Activated B cell treated with CpG ODN at 0.5 μM for 24 hours (primary cell): Measurements from ENCODE around the gene BRD7. TPM values are rescaled to one million over a fixed set of nuclear protein-coding genes. Genes with fewer than 3 reads are reported as not detected.

Experiments used
- ATAC-seq: fragments of 200-7000 bp; cut with Tn5 transposase; one replicate; pipeline ENCODE4 v1.10.0; 2021; ENCODE audit warnings: low read depth, mild to moderate bottlenecking, moderate library complexity
- CTCF ChIA-PET: fragments of 350-600 bp; sonication (Branson Sonifier 250); formaldehyde crosslinking; loops from one replicate; lab custom pipeline; 2021; ENCODE audit warnings: antibody characterized with exemption; lab: Charles Lee
- POLR2A ChIA-PET: fragments of 350-600 bp; sonication (Branson Sonifier 250); formaldehyde crosslinking; loops from one replicate; lab custom pipeline; 2021; ENCODE audit warnings: antibody characterized with exemption; lab: Charles Lee
- DNase-seq: peaks from one replicate; pipeline ENCODE4 v3.0.0; 2022
- H3K27ac Mint-ChIP-seq: one replicate; pipeline ENCODE4 v1.8.0; 2020; ENCODE audit warnings: mixed read lengths
- H3K27me3 Mint-ChIP-seq: one replicate; pipeline ENCODE4 v1.8.0; 2021; ENCODE audit warnings: mixed read lengths
- H3K36me3 Mint-ChIP-seq: one replicate; pipeline ENCODE4 v1.8.0; 2021; ENCODE audit warnings: low read depth, mixed read lengths
- H3K4me1 Mint-ChIP-seq: one replicate; pipeline ENCODE4 v1.8.0; 2021; ENCODE audit warnings: mixed read lengths
- H3K4me3 Mint-ChIP-seq: one replicate; pipeline ENCODE4 v1.8.0; 2020; ENCODE audit warnings: mild to moderate bottlenecking, mixed read lengths
- H3K9me3 Mint-ChIP-seq: one replicate; pipeline ENCODE4 v1.8.0; 2020; ENCODE audit warnings: mixed read lengths
- CTCF ChIP-seq: fragments of 200-600 bp; IDR thresholded peaks from one replicate; pipeline ENCODE4 v1.8.0; 2022; ENCODE audit warnings: antibody characterized with exemption, mild to moderate bottlenecking
- intact Hi-C: fragments of 100-400 bp; cut with micrococcal nuclease; formaldehyde crosslinking; loops from one replicate; pipeline ENCODE4 v1.15.1; 2024
- total RNA-seq: library from RNA; stranded (reverse); gene quantifications from 2 replicates; pipeline ENCODE4 v1.2.3, GENCODE V29; 2022

The BRD7 gene
- total RNA-seq, 1 donor from 2014 or later = 65.2 TPM

DNA sequence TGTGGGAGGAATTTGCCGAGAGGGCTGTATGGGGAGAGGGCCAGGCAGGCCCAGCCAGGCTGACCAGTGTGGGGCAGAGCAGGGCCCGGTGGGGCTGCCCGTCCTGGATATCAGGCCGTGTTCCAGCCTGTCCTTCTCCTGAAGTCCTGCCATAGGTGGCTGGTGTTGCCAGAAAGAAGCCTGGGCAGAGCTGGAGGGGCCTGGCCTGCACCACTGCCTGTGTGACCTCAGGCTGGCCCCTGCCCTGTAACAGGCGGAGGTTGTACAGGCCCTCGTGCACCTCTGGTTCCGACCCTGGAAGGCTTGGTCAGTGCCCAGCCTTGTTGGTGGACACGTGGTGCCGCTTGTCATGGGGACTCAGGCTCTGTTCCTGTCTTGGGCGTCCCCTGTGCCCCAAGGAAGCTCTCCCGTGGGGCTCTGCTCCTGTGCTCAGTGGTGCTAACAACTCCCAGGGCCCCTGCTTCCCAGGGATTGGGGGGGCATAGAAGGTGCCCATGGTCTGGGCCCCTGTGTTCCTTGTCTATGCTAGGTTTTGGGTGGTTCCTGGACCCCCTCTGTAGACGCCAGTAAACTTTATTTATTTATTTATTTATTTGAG lies 69.2 kb downstream of the BRD7 start:
- H3K36me3 Mint-ChIP-seq = peaks cover 66% of the 10 kb centered on the region
- no peak overlapping the region for H3K27ac Mint-ChIP-seq
- H3K9me3 Mint-ChIP-seq = no peaks in the 10 kb centered on the region
- ChIA-PET CTCF (no interaction called here), POLR2A (interaction anchor here (0.6 to 1.0 kb wide), 2 partner anchors 17 to 20 kb away, joined by 3 to 4 read pairs; no protein-coding TSS in a partner anchor)
- ATAC-seq (no peak), DNase-seq (no peak)
- H3K27me3 Mint-ChIP-seq = no peaks in the 10 kb centered on the region
- peaks cover 4% of the 10 kb centered on the region for H3K4me1 Mint-ChIP-seq
- H3K4me3 Mint-ChIP-seq = no peak overlapping the region
- intact Hi-C loops = no loop called here
- no peak for TF ChIP-seq CTCF

DNA sequence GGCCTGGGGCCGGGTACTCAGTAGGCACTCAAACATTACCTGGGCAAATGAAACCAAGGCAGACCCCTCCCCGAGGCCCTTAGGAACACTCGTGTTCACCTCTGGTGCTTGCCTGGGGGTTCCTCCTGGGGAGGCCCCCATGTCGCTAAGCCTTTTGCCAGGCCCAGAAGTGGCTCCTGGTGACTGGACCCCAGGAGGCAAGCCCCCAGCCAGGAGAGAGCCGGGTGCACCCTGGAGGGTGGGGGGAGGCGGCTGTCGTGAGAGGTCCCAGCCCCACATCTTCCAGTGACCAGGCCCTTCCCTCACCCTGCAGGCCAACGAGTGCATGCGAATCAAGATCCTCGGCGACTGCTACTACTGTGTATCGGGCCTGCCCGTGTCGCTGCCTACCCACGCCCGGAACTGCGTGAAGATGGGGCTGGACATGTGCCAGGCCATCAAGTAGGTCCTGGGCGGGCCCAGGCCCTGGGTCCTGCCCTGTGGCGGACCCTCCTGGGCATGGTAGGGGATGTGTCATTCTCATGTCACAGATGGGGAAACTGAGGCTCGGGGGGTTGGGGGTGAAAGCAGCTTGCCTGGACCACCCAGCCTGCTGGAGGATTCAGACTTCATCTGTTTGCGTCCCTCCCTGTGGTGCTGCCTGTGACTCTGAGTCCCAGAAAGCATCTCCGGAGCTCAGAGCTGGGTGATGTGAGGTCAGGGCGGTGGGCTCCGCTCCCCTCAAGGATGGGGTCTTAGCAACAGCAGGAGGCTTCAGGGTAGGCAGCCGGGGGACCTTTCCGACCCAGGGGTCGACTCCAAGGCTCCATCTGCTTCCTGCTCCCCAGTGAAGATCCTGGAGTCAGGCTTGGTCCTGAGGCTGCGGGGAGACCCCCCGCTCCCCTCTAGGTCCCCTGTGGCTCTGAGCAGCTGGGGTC lies 69.9 kb downstream of the BRD7 start:
- no peak for TF ChIP-seq CTCF
- H3K27me3 Mint-ChIP-seq = no peaks in the 10 kb centered on the region
- ChIA-PET POLR2A (interaction anchor here (0.6 to 1.0 kb wide), 2 partner anchors 16 to 19 kb away, joined by 3 to 4 read pairs; no protein-coding TSS in a partner anchor), CTCF (no interaction called here)
- intact Hi-C loops = no loop called here
- ATAC-seq (no peak), DNase-seq (no peak)
- H3K4me1 Mint-ChIP-seq = peaks cover 4% of the 10 kb centered on the region
- H3K9me3 Mint-ChIP-seq = no peaks in the 10 kb centered on the region
- H3K36me3 Mint-ChIP-seq = peaks cover 65% of the 10 kb centered on the region
- peak overlapping the region; percentile 63 for H3K27ac Mint-ChIP-seq
- no peak overlapping the region for H3K4me3 Mint-ChIP-seq

DNA sequence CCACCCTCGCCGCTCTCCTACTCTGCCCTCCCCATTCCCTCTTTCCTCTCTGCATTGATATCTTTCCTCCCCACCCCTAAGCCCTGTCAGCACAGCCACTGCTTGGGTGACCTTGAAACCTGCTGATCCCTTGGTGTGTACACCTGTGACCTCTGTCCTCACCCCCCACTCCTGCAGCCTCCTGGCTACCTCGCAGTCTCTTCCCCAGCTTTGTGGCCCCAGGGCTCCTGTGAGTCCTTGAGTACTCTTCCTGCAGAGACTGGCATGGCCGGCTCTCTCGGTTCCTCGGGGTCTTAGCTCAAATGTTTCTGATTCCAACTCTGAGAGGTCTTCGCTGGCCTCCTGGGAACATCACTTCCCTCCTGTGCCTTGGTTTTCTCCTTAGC lies 70.7 kb downstream of the BRD7 start:
- TF ChIP-seq CTCF = no peak
- intact Hi-C loops = no loop called here
- Mint-ChIP-seq H3K27ac (peak overlapping the region; percentile 63), H3K36me3 (peaks cover 66% of the 10 kb centered on the region), H3K9me3 (no peaks in the 10 kb centered on the region), H3K4me1 (peaks cover 4% of the 10 kb centered on the region), H3K27me3 (no peaks in the 10 kb centered on the region), H3K4me3 (no peak overlapping the region)
- ChIA-PET POLR2A (no interaction called here), CTCF (no interaction called here)
- ATAC-seq (no peak), DNase-seq (no peak)

GRCh38 chr16:50297301-50298074 lies 71.3 kb downstream of the BRD7 start:
- no peak for TF ChIP-seq CTCF
- Mint-ChIP-seq H3K4me1 (peaks cover 4% of the 10 kb centered on the region), H3K27ac (peak overlapping the region; percentile 63), H3K4me3 (no peak overlapping the region), H3K36me3 (peaks cover 66% of the 10 kb centered on the region), H3K27me3 (no peaks in the 10 kb centered on the region), H3K9me3 (no peaks in the 10 kb centered on the region)
- DNase-seq = no peak
- ChIA-PET POLR2A (interaction anchor here (1.2 kb wide), 1 partner anchor 24 kb away, joined by 3 read pairs; no protein-coding TSS in a partner anchor), CTCF (no interaction called here)
- intact Hi-C loops = no loop called here
- ATAC-seq = no peak
